GM21381 (cell line): ENCODE data around the gene GAK.

Source experiments
- ATAC-seq: cut with Tn5 transposase; IDR thresholded peaks from one replicate; pipeline ENCODE4 v1.9.1; 2021; ENCODE audit warnings: mild to moderate bottlenecking, moderate library complexity; ENCODE audit not compliant: unreplicated experiment

The GAK gene

GRCh38 chr4:874971-875817 is 56.9 kb downstream of the GAK start:
- ATAC-seq = no peak

- no peak for ATAC-seq
Observed at GRCh38 chr4:874056-874455, 58.1 kb downstream of the GAK start.

- ATAC-seq = no peak
Observed at GRCh38 chr4:872241-872981, 59.7 kb downstream of the GAK start.

GRCh38 chr4:871484-871883 is 60.6 kb downstream of the GAK start:
- no peak for ATAC-seq

GRCh38 chr4:870951-871350 is 61.2 kb downstream of the GAK start:
- ATAC-seq = no peak

- ATAC-seq = no peak
Observed at GRCh38 chr4:869776-870175, 62.3 kb downstream of the GAK start.

GRCh38 chr4:868421-868820 is 63.7 kb downstream of the GAK start:
- ATAC-seq = no peak

GRCh38 chr4:867526-868250 is 64.4 kb downstream of the GAK start:
- no peak for ATAC-seq

GRCh38 chr4:866761-867390 is 65.2 kb downstream of the GAK start:
- no peak for ATAC-seq

- ATAC-seq = no peak
Observed at GRCh38 chr4:866068-866760, 65.9 kb downstream of the GAK start.

GRCh38 chr4:865572-865971 is 66.5 kb downstream of the GAK start:
- ATAC-seq = no peak

- ATAC-seq = no peak
Observed at GRCh38 chr4:865121-865465, 67.0 kb downstream of the GAK start.

- ATAC-seq = no peak
Observed at GRCh38 chr4:864456-865120, 67.5 kb downstream of the GAK start.

GRCh38 chr4:860561-860960 is 71.6 kb downstream of the GAK start:
- ATAC-seq = no peak

- no peak for ATAC-seq
Observed at GRCh38 chr4:859496-859895, 72.6 kb downstream of the GAK start.

- no peak for ATAC-seq
Observed at GRCh38 chr4:858831-859451, 73.2 kb downstream of the GAK start.

- no peak for ATAC-seq
Observed at GRCh38 chr4:858041-858481, 74.1 kb downstream of the GAK start.

- ATAC-seq = no peak
Observed at GRCh38 chr4:857461-857860, 74.7 kb downstream of the GAK start.

- no peak for ATAC-seq
Observed at GRCh38 chr4:856225-856901, 75.8 kb downstream of the GAK start.
